GM18867 (cell line): ENCODE measurements around the gene EXOSC5.
"Not testable (repeated sequence)": the region's sequence is repeated elsewhere in the genome, so short reads cannot be mapped to it uniquely, and the experiment has no call there.

Source experiments
- ATAC-seq: cut with Tn5 transposase; IDR thresholded peaks from one replicate; pipeline ENCODE4 v1.9.1; 2021; ENCODE audit warnings: mild to moderate bottlenecking, moderate library complexity; ENCODE audit not compliant: unreplicated experiment

The EXOSC5 gene

DNA sequence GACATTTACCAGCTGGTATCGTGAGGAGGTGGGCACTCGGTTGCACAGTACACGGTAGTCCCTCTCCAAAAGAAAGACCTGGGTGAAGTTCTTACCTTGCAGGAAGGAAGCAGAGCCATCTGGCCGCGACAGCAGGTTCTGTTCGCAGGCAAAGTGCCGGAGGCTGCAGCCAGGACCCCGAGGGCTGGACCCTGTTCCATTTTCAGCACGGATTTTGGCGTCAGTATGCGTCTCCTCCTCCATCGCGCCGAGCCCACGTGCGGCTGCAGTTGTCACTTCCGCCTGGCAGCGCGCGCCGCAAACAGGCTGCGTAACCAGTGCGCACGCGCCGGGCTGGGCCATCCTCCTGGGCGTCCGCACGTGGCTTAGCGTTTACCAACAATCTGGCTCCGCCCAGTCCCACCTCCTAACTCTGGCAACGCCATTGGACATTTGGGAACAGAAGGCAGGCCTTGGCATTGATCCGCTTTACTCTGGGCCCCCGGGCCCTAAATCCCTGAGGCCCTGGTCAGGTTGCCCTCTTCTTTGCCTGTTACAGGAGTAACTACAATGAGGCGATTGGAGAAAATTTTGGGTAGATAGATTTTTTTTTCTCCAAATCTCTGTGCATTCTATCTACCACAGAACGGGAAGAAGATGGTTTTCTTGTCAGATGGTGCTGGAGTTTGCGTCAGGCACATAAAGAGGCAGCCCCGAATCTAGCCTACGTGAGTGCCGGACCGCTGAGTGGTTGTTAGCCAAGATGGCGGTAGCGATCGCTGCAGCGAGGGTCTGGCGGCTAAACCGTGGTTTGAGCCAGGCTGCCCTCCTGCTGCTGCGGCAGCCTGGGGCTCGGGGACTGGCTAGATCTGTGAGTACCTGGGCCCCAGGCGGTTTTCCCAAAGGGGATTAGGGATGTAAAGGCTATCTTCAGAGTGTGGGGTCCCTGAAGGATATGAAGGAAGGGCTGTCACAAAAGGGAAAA, at the start of gene EXOSC5, which contains the start of gene BCKDHA:
Gene EXOSC5 (minus strand): TSS at position 274 of the 964 bp plus-strand sequence. CDS start 31 bp downstream, at position 243.
Gene BCKDHA (plus strand): TSS at position 733 of the 964 bp plus-strand sequence. CDS start 10 bp downstream, at position 743.
- peak; percentile 91 for ATAC-seq

DNA sequence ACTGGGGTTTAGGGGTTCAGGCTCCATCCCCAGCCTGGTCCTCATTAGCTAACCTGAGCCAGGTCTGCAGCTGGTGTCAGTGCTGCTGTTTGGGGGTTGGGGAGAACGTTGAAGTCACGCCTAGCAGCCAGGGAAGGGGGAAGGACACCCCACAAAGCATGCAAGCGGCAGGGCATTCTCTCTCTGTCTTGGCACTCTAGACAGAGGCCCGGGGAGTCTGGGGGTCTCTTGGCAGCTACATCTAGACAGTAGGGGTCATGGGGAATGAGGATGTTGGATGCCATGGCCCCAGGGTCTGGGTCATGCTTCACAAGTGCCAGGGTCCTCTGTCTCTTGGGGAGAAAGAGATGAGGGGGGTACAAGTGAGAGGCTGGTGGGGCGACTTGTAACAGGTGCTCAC, 48.4 kb upstream of the EXOSC5 start:
- no peak for ATAC-seq

GRCh38 chr19:41443813-41444455, 46.8 kb upstream of the EXOSC5 start:
- ATAC-seq, result no peak

DNA sequence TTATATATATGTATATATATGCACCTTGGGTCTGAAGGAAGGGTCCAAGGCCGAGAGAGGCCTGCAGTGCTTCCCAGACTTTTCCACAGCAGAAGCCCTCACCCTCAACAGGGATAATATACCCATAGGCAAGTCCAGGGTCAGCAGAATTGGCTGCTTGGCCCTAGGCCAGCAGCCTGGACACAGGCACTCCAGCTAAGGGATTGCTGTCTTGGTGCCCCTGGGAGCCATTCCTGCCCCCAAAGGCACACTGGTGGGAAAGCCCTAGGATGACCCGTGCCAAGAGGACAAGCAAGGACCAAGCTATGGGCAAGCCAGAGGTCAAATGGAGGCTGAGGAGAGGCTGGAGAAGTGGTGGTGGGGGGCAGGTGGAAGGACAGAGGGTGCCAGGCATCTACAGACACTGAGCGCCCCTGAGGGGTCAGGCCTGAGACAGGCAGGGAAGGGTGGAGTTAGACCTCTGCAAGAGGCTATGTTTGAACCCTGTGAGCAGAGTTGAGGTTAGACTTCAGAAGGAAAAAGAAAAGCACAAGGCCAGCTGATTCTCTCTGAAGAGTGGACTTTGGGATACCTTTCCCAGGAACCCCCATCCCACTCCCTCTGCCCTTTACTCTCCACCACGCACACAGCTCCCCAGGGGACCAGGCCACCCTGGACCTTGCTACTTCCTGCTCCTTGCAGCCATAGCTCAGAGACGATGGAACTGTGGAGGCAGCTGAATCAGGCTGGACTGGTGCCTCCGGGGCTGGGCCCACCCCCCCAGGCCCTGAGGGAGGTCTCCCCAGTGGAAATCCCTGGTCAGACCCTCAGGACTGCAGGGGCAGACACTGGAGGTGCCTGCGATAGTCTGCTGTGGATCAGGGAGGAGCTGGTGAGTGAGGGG, 45.6 kb upstream of the EXOSC5 start, which contains the start of gene ERICH4:
Gene ERICH4 (plus strand): TSS at position 684 of the 883 bp plus-strand sequence. CDS start 14 bp downstream, at position 698.
- no peak for ATAC-seq

DNA sequence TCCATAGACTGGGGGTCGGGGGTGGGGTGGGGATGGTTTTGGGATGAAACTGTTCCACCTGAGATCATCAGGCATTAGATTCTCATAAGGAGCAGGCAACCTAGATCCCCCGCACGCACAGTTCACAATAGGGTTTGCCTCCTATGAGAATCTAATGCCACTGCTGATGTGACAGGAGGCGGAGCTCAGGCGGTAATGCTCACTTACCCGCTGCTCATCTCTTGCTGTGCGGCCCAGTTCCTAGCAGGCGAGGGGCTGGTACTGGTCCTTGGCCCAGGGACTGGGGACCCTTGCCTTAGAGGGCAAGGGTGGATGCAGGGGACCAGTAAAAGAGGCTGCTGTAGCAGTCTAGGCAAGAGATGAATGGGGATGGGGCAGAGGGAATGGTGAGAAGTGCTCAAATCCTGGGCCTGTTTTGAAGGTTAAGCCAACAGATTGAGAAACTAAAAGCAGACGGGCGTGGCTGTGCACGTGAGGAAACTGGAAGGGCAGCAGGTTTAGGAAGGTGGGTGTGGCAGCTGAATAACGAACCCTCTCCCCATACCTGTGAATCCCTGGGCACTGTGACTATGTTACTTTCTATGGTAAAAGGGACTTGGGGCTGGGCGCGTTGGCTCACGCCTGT, 44.3 kb upstream of the EXOSC5 start:
- ATAC-seq, result no peak

DNA sequence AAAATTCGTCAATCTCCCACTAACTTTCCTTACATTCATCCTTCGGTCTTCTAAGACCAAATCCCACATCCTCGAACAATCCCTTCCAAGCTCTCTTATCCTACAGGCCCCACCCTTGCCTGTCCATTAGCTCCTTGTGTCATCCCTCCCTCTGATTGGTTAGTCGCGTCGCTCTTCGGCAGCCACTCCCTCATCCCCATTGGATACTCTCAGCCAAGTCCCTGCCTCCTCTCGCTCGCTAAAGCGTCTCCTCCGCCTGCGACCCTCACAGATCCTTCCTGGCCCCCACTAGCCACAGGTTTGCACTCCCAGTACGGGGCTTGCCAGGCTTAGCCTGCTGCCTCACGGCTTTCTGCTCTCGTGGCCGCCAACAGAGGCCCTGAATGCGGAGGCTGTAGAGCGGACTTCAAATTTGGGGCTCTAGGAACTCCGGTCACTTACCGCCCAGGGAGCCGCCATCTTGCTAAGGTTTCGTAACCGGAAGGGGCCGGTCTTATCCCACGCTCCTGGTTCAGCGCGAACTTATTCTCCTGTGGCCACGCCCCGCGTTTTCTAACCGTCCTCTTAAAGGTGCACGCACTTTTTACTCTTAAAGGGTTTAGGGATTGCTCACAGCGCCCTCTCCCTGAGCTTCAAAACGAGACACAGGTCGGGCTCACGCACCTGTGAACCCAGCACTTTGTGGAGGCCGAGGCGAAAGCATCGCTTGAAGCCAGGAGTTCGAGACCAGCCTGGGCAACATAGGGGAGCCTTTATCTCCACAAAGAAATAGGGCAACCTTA, 42.5 kb upstream of the EXOSC5 start, which contains the start of gene DMAC2:
Gene DMAC2 (minus strand): TSS at position 472 of the 782 bp plus-strand sequence. CDS start 13 bp downstream, at position 459.
- peak; percentile 90 for ATAC-seq

GRCh38 chr19:41437944-41438574, 40.9 kb upstream of the EXOSC5 start:
- ATAC-seq, result no peak

DNA sequence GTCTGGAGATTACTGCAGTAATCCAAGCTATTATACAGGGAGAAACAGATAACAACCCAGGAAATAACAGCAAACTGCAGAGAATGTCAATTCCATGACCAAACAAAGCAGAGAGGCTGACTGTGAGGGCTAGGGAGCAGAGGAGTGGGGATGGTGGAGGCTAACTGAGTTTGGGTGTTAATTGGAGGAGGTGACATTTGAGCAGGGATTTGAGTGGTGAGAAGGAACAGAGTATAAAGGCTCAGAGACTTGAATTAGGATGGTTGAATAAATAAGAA, 39.5 kb upstream of the EXOSC5 start:
- ATAC-seq, result no peak

GRCh38 chr19:41435936-41436673, 38.9 kb upstream of the EXOSC5 start:
- no peak for ATAC-seq

GRCh38 chr19:41435376-41435775, 38.2 kb upstream of the EXOSC5 start:
- ATAC-seq, result not testable (repeated sequence)

- no peak for ATAC-seq
These were observed 37.3 kb upstream of the EXOSC5 start for GRCh38 chr19:41434450-41434849.

DNA sequence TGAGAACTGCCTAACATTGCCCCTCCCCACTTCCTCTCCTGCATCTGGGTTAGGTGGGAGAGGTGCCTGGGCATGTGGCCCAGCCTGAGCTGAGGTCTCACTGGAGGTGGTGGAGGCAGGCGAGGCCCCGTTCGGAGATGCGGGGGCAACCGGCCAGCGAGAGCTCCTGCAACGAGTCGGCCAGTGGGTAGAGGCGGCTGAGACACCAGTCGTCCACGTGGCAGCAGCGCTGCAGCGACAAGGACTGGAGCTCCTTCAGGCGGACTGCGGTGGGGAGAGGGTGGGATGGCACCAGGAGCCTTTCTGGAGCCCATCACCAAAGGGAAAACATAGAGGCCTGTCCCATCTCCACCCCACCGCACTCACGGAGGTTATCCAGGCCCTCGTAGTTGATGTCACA, 36.0 kb upstream of the EXOSC5 start:
- no peak for ATAC-seq

GRCh38 chr19:41431426-41432386, 34.5 kb upstream of the EXOSC5 start:
- ATAC-seq, result no peak

DNA sequence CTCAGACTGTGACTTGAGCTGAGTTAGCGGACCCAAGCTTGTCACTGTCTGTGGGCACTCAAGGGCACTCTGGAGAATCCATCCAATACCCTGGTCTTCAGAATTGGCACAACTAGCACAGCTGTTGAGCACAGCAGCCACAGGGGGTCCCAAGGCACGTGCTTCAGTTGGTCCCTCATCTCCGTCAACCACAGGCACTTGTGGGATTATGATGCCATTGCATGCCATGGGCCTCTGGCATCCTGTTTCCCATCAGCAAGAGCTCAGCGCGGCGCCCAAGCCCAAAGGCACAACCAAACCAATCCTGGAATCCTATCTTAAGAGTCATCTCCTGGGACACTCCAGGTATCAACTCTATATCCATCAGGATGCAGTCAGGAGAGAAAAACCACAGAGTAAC, 33.8 kb upstream of the EXOSC5 start:
- ATAC-seq, result no peak

DNA sequence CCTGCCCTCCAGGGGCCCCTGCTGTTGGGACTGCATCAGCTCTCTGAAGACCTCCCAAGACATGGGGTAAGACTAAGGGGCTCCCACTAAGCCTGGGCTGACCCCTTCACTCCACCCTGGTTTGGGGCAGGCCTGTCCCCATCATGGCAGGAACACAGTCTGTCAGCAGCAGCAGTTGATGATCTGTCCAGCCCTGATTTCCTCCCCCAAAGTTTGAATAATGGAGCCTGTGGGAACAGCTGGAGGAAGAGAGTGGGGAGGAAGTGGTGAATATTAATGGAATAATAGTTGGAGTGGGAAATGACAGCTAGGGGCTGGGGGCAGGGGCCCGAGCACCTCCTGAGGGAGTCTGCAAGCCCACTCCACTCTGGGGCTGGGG, 31.3 kb upstream of the EXOSC5 start:
- ATAC-seq, result no peak

GRCh38 chr19:41427647-41428480, 30.7 kb upstream of the EXOSC5 start:
- no peak for ATAC-seq
